ENCODE data around the gene TRMU.

The TRMU gene

GRCh38 chr22:46369716-46370583, 34.4 kb downstream of the TRMU start:
- DNase-seq (ENCODE audit: low read depth), result no peak

GRCh38 chr22:46370584-46371291, 35.2 kb downstream of the TRMU start:
- DNase-seq (ENCODE audit: low read depth), result peak; percentile 15

- DNase-seq (ENCODE audit: low read depth), result no peak
These were observed 36.2 kb downstream of the TRMU start for GRCh38 chr22:46371623-46372226.

GRCh38 chr22:46372686-46373085, 37.2 kb downstream of the TRMU start:
- no peak for DNase-seq (ENCODE audit: low read depth)

- DNase-seq (ENCODE audit: low read depth), result no peak
These were observed 37.6 kb downstream of the TRMU start for GRCh38 chr22:46373159-46373558.

GRCh38 chr22:46373921-46374662, 38.6 kb downstream of the TRMU start:
- DNase-seq (ENCODE audit: low read depth), result no peak

GRCh38 chr22:46374663-46375474, 39.4 kb downstream of the TRMU start:
- DNase-seq (ENCODE audit: low read depth), result no peak

- DNase-seq (ENCODE audit: low read depth), result no peak
These were observed 40.6 kb downstream of the TRMU start for GRCh38 chr22:46376111-46376510.

- no peak for DNase-seq (ENCODE audit: low read depth)
These were observed 41.5 kb downstream of the TRMU start for GRCh38 chr22:46376908-46377524.

GRCh38 chr22:46377525-46378425, 42.3 kb downstream of the TRMU start:
- no peak for DNase-seq (ENCODE audit: low read depth)

- DNase-seq (ENCODE audit: low read depth), result no peak
These were observed 43.0 kb downstream of the TRMU start for GRCh38 chr22:46378426-46379065.

- DNase-seq (ENCODE audit: low read depth), result no peak
These were observed 43.8 kb downstream of the TRMU start for GRCh38 chr22:46379066-46379930.

- no peak for DNase-seq (ENCODE audit: low read depth)
These were observed 44.6 kb downstream of the TRMU start for GRCh38 chr22:46380069-46380468.

GRCh38 chr22:46380581-46380980, 45.1 kb downstream of the TRMU start:
- DNase-seq (ENCODE audit: low read depth), result no peak

- no peak for DNase-seq (ENCODE audit: low read depth)
These were observed 45.6 kb downstream of the TRMU start for GRCh38 chr22:46381142-46381541.

- no peak for DNase-seq (ENCODE audit: low read depth)
These were observed 46.2 kb downstream of the TRMU start for GRCh38 chr22:46381731-46382130.

GRCh38 chr22:46382524-46382923, 47.0 kb downstream of the TRMU start:
- no peak for DNase-seq (ENCODE audit: low read depth)

- no peak for DNase-seq (ENCODE audit: low read depth)
These were observed 50.8 kb downstream of the TRMU start for GRCh38 chr22:46386312-46386711.

Data from activated T-helper 1 cell treated with Interleukin-2 at 50 U/mL for 16 hours (primary cell).